HG03196 (cell line): ENCODE data around the gene CARD10.
"Not testable (repeated sequence)": the region's sequence is repeated elsewhere in the genome, so short reads cannot be mapped to it uniquely, and the experiment has no call there.

ENCODE experiments used
- ATAC-seq: cut with Tn5 transposase; IDR thresholded peaks from one replicate; pipeline ENCODE4 v1.9.1; 2021; ENCODE audit not compliant: unreplicated experiment

Gene CARD10

GRCh38 chr22:37471727-37472417, 47.3 kb downstream of the CARD10 start:
- ATAC-seq, result no peak

- no peak for ATAC-seq
Measured at GRCh38 chr22:37470087-37470445, 49.1 kb downstream of the CARD10 start.

- no peak for ATAC-seq
Measured at GRCh38 chr22:37469416-37470086, 49.7 kb downstream of the CARD10 start.

GRCh38 chr22:37468201-37468695, 51.0 kb downstream of the CARD10 start:
- not testable (repeated sequence) for ATAC-seq

GRCh38 chr22:37467391-37467955, 51.7 kb downstream of the CARD10 start:
- ATAC-seq, result no peak

GRCh38 chr22:37464181-37464580, 55.0 kb downstream of the CARD10 start:
- ATAC-seq, result no peak

GRCh38 chr22:37462983-37463382, 56.2 kb downstream of the CARD10 start:
- ATAC-seq, result no peak

GRCh38 chr22:37462436-37462835, 56.8 kb downstream of the CARD10 start:
- ATAC-seq, result no peak

GRCh38 chr22:37461961-37462360, 57.3 kb downstream of the CARD10 start:
- no peak for ATAC-seq

- no peak for ATAC-seq
Measured at GRCh38 chr22:37460684-37461083, 58.5 kb downstream of the CARD10 start.

- no peak for ATAC-seq
Measured at GRCh38 chr22:37459206-37459605, 60.0 kb downstream of the CARD10 start.

GRCh38 chr22:37457093-37457893, 61.9 kb downstream of the CARD10 start:
- ATAC-seq, result no peak

- ATAC-seq, result no peak
Measured at GRCh38 chr22:37456346-37456745, 62.9 kb downstream of the CARD10 start.

- ATAC-seq, result no peak
Measured at GRCh38 chr22:37455896-37456295, 63.3 kb downstream of the CARD10 start.

GRCh38 chr22:37454857-37455686, 64.1 kb downstream of the CARD10 start:
- ATAC-seq, result no peak

- no peak for ATAC-seq
Measured at GRCh38 chr22:37453696-37454095, 65.5 kb downstream of the CARD10 start.

GRCh38 chr22:37451218-37451617, 68.0 kb downstream of the CARD10 start:
- no peak for ATAC-seq

GRCh38 chr22:37449331-37450001, 69.7 kb downstream of the CARD10 start:
- no peak for ATAC-seq

GRCh38 chr22:37448516-37449127, 70.6 kb downstream of the CARD10 start:
- ATAC-seq, result no peak

- ATAC-seq, result no peak
Measured at GRCh38 chr22:37445501-37445900, 73.7 kb downstream of the CARD10 start.
